Measurements from ENCODE around the gene MDH1B.
A peak's percentile ranks its signal among the peaks of the same experiment; 100 is the strongest.
"Not testable (repeated sequence)": the region's sequence is repeated elsewhere in the genome, so short reads cannot be mapped to it uniquely, and the experiment has no call there.

MDH1B gene

GRCh38 chr2:206765242-206766056 lies at the start of gene MDH1B, which contains the start of gene FASTKD2:
Gene MDH1B, minus strand, starts transcription at chr2:206765328. Its CDS starts 57 bp downstream, at chr2:206765271.
Gene FASTKD2, plus strand, starts transcription at chr2:206765606. Its CDS starts 1,088 bp downstream, at chr2:206766694.
- Histone ChIP-seq H3K36me3 (ENCODE audit: control insufficient read depth, insufficient read depth, low read length) (peaks cover 2% of the 10 kb centered on the region), H3K4me1 (ENCODE audit: control insufficient read depth, insufficient read depth, low read length) (peaks cover 3% of the 10 kb centered on the region), H3K27ac (ENCODE audit: low read depth, low read length) (peak within 1 kb of the TSS; percentile 86), H3K9ac (ENCODE audit: low read length) (peak within 1 kb of the TSS; percentile 79), H3K27me3 (ENCODE audit: control insufficient read depth, insufficient read depth, low read length) (no peaks in the 10 kb centered on the region), H3K4me3 (ENCODE audit: low read length) (peak within 1 kb of the TSS; percentile 72)

DNA sequence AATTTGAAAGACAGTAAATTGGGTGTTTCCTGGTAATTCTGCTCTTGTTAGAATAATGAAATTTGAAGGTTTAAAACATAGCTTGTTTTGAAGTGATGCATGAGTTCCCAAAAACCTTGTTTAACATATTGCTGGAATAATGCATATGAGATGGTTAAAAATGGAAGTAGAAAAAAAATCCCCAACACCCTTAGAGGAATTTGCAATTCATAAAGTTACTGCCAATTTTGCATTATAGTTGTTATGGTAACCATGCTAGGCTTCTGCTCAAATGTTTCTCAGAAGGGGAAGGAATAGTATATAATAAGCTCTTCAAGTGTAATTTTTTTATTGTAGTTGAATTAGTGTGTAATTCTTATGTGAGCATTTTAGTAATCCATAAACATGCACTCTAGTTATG lies 49.4 kb upstream of the MDH1B start:
- Histone ChIP-seq H3K27ac (ENCODE audit: low read depth, low read length) (no peak overlapping the region), H3K27me3 (ENCODE audit: control insufficient read depth, insufficient read depth, low read length) (no peaks in the 10 kb centered on the region), H3K4me3 (ENCODE audit: low read length) (no peak overlapping the region), H3K4me1 (ENCODE audit: control insufficient read depth, insufficient read depth, low read length) (no peaks in the 10 kb centered on the region), H3K9ac (ENCODE audit: low read length) (no peak overlapping the region), H3K36me3 (ENCODE audit: control insufficient read depth, insufficient read depth, low read length) (no peaks in the 10 kb centered on the region)

DNA sequence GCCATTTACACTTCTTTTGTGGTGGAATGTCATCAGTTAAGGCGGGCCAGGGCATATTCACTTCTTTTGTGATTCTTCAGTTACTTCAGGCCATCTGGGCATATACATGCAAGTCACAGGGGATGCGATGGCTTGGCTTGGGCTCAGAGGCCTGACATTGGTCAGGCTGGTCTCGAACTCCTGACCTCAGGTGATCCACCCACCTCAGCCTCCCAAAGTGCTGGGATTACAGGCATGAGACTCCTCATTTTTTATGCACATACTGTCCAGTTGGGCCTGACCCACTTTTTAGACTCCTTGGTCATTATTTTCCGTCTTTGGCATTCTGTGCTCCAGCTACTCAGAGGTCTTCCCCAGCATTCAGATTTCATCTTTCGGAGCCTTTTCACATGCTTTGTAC lies 47.3 kb upstream of the MDH1B start:
- not testable (repeated sequence) for H3K36me3 ChIP-seq (ENCODE audit: control insufficient read depth, insufficient read depth, low read length); H3K4me1 ChIP-seq (ENCODE audit: control insufficient read depth, insufficient read depth, low read length); H3K27me3 ChIP-seq (ENCODE audit: control insufficient read depth, insufficient read depth, low read length); H3K4me3 ChIP-seq (ENCODE audit: low read length); H3K27ac ChIP-seq (ENCODE audit: low read depth, low read length); H3K9ac ChIP-seq (ENCODE audit: low read length)

DNA sequence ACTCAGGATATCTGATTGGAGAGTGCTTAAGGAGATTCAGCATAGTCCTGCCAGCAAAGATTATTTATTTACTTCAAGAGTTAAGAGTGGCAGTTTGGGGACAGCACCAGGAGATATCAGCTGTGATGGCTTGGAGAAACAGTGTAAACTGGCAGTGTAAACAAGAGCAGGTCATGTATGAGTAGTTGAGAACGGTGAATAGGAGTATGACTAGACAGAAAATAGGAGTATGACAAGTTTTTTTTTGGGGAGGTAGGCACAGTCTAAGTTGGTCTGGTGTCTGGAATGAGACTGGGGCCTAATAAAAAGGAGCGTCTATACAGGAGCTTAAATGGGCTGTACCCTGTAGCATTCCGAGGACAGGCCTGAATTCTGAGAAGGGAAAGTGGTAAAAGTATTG lies 42.5 kb upstream of the MDH1B start:
- H3K4me1 ChIP-seq (ENCODE audit: control insufficient read depth, insufficient read depth, low read length); H3K36me3 ChIP-seq (ENCODE audit: control insufficient read depth, insufficient read depth, low read length); H3K4me3 ChIP-seq (ENCODE audit: low read length); H3K9ac ChIP-seq (ENCODE audit: low read length); H3K27me3 ChIP-seq (ENCODE audit: control insufficient read depth, insufficient read depth, low read length); H3K27ac ChIP-seq (ENCODE audit: low read depth, low read length): not testable (repeated sequence)

- no peak overlapping the region for H3K9ac ChIP-seq (ENCODE audit: low read length)
- no peaks in the 10 kb centered on the region for H3K4me1 ChIP-seq (ENCODE audit: control insufficient read depth, insufficient read depth, low read length)
- H3K27me3 ChIP-seq (ENCODE audit: control insufficient read depth, insufficient read depth, low read length): no peaks in the 10 kb centered on the region
- H3K27ac ChIP-seq (ENCODE audit: low read depth, low read length): no peak overlapping the region
- no peaks in the 10 kb centered on the region for H3K36me3 ChIP-seq (ENCODE audit: control insufficient read depth, insufficient read depth, low read length)
- no peak overlapping the region for H3K4me3 ChIP-seq (ENCODE audit: low read length)
Measured at GRCh38 chr2:206805887-206806607, 40.9 kb upstream of the MDH1B start.

DNA sequence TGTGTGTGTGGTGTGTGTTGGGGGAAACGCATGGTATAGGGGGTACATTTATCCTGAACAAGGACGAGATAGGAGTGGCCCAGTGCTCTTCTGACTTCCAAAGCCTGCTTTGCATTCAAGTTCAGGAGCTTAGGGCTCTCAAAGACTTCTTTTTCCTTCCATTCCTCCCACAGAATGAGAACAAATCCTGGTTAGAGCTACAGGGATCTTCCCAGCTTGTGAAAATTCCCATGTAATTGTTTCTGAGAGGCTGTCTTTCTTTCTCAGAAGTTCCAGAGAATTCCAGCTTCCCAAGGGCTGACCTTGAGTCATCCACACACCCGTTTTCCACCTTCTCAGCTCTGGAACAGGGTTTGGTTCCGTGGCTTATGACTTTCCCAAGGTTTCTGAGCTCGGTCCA lies 39.2 kb upstream of the MDH1B start:
- H3K27me3 ChIP-seq (ENCODE audit: control insufficient read depth, insufficient read depth, low read length): no peaks in the 10 kb centered on the region
- no peaks in the 10 kb centered on the region for H3K36me3 ChIP-seq (ENCODE audit: control insufficient read depth, insufficient read depth, low read length)
- no peak overlapping the region for H3K9ac ChIP-seq (ENCODE audit: low read length)
- H3K27ac ChIP-seq (ENCODE audit: low read depth, low read length): no peak overlapping the region
- no peak overlapping the region for H3K4me3 ChIP-seq (ENCODE audit: low read length)
- H3K4me1 ChIP-seq (ENCODE audit: control insufficient read depth, insufficient read depth, low read length): peaks cover 11% of the 10 kb centered on the region

DNA sequence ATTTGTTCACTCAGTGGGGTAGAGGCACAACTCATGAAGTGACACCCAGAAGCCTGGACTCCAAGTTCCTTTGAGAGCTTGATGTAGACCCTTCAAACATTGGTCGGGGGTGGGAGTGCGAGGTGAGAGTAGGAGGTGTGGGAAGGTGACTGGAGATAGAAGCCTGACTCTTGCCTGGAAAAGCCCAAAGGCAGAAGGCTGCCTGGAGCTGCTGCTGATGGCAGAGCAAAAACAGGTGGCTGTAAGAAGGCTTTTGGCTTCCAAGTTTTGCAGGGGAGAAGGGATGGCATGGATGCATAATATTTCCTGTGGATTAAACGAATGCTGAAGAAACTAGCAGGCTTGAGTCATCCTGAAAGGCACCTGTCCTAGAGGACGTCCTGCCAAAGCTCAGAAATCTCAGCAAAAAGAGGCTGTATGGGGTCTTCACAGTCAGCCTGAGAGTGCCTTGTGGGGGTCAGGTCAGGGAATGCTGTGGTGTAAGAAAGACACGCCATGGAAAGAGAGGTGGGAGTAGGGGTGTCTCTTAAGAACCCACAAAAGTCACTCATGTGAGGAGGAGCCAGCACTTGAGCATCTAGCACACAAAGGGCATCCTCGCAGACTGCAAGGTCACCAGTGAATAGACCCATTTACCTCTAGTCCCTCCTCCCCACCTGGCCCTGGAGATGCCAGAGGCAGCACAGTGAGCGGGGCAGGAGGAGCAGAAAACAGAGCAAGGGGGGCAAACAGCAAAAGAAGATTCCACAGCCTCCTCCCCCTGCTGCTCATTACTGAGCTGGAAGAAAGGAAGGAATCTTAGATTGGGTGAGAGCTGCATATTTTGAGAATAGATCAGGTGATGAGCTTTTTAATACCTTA lies 37.8 kb upstream of the MDH1B start:
- Histone ChIP-seq H3K4me3 (ENCODE audit: low read length) (no peak overlapping the region), H3K9ac (ENCODE audit: low read length) (no peak overlapping the region)

DNA sequence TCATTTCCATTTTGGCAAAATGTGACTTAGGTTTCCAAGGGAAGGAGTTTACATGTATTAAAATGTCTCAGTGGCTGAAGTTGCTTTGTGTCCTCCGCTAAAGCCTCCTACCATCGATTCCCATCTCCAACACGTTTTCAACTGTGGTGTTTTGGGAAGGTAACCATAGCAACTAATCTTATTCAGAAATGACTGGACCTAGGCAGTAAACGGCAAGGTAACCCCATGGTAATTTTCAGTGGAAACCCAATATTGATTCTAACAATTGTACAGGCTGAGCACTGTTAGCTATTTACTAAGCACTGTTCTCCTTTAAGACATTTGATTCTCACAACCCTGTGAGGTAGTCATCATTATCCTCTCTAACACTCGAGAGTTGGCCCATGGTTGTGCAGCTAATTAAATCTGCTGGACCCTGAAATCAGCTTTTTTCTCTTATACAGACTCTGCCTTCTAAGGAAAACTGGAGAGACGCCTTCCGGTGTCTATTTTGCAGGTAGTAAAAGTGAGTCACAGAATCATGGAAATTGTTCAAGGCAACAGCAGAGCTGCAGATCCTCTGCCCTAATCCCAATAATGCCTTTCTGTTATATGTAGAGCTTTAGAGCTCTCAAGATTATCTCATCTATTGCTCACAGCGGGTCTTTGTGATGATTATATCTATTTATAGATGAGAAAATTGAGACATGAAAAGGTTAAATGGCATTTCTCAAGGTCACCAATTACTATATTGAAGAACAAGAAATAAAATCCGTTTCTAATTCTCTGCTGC lies 36.5 kb upstream of the MDH1B start:
- no peak overlapping the region for H3K9ac ChIP-seq (ENCODE audit: low read length)
- no peaks in the 10 kb centered on the region for H3K27me3 ChIP-seq (ENCODE audit: control insufficient read depth, insufficient read depth, low read length)
- H3K4me1 ChIP-seq (ENCODE audit: control insufficient read depth, insufficient read depth, low read length): peaks cover 11% of the 10 kb centered on the region
- no peak overlapping the region for H3K27ac ChIP-seq (ENCODE audit: low read depth, low read length)
- H3K36me3 ChIP-seq (ENCODE audit: control insufficient read depth, insufficient read depth, low read length): no peaks in the 10 kb centered on the region
- no peak overlapping the region for H3K4me3 ChIP-seq (ENCODE audit: low read length)

More for the DNA sequence above, 37.8 kb upstream of the MDH1B start:
- Histone ChIP-seq H3K27ac (ENCODE audit: low read depth, low read length) (no peak overlapping the region), H3K4me1 (ENCODE audit: control insufficient read depth, insufficient read depth, low read length) (peaks cover 11% of the 10 kb centered on the region), H3K27me3 (ENCODE audit: control insufficient read depth, insufficient read depth, low read length) (no peaks in the 10 kb centered on the region), H3K36me3 (ENCODE audit: control insufficient read depth, insufficient read depth, low read length) (no peaks in the 10 kb centered on the region)

DNA sequence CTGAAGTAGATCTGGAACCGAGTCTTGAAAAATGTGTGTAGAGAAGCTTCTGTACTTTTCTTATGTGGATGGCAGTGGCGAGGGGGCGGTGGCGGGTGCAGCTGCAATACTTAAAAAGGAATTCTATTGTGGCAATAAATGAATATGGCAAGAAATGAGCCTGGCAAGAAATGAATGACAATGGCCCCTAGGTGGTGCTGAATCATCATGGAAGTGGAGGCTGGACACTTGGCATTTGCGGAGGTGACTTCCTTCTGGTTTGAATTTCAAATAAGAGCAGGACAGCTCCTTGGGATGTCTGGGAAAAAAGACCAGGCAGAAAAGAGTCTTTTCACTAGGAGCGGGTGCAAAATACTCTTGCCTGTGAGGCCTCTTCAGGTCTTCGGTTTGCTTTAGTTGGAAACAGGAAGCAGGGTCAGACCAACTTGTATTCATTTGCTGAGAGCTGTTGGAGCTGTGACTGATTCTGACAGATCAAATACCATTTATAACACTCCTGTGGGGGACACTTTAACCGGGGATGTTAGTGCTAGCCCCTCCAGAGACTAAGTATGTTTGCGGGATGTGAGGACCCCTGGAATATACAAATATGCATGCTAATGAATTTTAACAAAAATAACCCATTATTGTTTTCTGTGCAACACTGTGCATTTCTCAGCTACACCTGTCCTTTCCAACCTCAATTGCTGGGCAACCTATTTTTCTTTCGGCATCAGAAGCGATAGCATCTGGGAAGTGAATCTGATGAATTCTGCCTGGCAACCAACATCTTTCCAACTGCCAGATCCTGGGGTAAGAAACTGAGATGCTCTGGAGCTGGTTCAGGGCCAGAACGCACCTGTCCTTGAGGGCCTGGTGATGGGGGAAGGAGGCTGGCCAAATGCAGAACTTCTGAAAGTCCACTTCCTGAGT lies 35.6 kb upstream of the MDH1B start:
- H3K4me1 ChIP-seq (ENCODE audit: control insufficient read depth, insufficient read depth, low read length): peaks cover 11% of the 10 kb centered on the region
- H3K4me3 ChIP-seq (ENCODE audit: low read length): peak overlapping the region; percentile 27
- no peaks in the 10 kb centered on the region for H3K27me3 ChIP-seq (ENCODE audit: control insufficient read depth, insufficient read depth, low read length)
- H3K9ac ChIP-seq (ENCODE audit: low read length): no peak overlapping the region
- H3K27ac ChIP-seq (ENCODE audit: low read depth, low read length): peak overlapping the region; percentile 28
- no peaks in the 10 kb centered on the region for H3K36me3 ChIP-seq (ENCODE audit: control insufficient read depth, insufficient read depth, low read length)

GRCh38 chr2:206799083-206799482 lies 34.0 kb upstream of the MDH1B start:
- H3K27ac ChIP-seq (ENCODE audit: low read depth, low read length): no peak overlapping the region
- no peak overlapping the region for H3K9ac ChIP-seq (ENCODE audit: low read length)
- H3K4me3 ChIP-seq (ENCODE audit: low read length): no peak overlapping the region
- H3K4me1 ChIP-seq (ENCODE audit: control insufficient read depth, insufficient read depth, low read length): peaks cover 11% of the 10 kb centered on the region
- H3K27me3 ChIP-seq (ENCODE audit: control insufficient read depth, insufficient read depth, low read length): no peaks in the 10 kb centered on the region
- no peaks in the 10 kb centered on the region for H3K36me3 ChIP-seq (ENCODE audit: control insufficient read depth, insufficient read depth, low read length)

- Histone ChIP-seq H3K9ac (ENCODE audit: low read length) (no peak overlapping the region), H3K27me3 (ENCODE audit: control insufficient read depth, insufficient read depth, low read length) (no peaks in the 10 kb centered on the region), H3K36me3 (ENCODE audit: control insufficient read depth, insufficient read depth, low read length) (peaks cover 2% of the 10 kb centered on the region), H3K27ac (ENCODE audit: low read depth, low read length) (no peak overlapping the region), H3K4me3 (ENCODE audit: low read length) (no peak overlapping the region), H3K4me1 (ENCODE audit: control insufficient read depth, insufficient read depth, low read length) (peaks cover 11% of the 10 kb centered on the region)
Measured at GRCh38 chr2:206798000-206798399, 32.9 kb upstream of the MDH1B start.

Measured in rectal smooth muscle tissue (tissue), 1 donor.